Measurements from ENCODE around the gene SDHAF1. TPM values are rescaled to one million over a fixed set of nuclear protein-coding genes. Genes with fewer than 3 reads are reported as not detected.
"Not testable (repeated sequence)": the region's sequence is repeated elsewhere in the genome, so short reads cannot be mapped to it uniquely, and the experiment has no call there.

The SDHAF1 gene
- total RNA-seq, 1 experiment from 2014 or later: 14.1 TPM

GRCh38 chr19:36040495-36040894 is 45.5 kb downstream of the SDHAF1 start:
- DNase-seq (ENCODE audit: low read depth, low spot score): no peak
- in situ Hi-C loops (cut with HindIII; ENCODE audit: low pct_unique_long_range_greater_than_20kb, low sequenced_read_pairs): no loop called here

GRCh38 chr19:36041092-36041491 is 46.1 kb downstream of the SDHAF1 start:
- in situ Hi-C loops (cut with HindIII; ENCODE audit: low pct_unique_long_range_greater_than_20kb, low sequenced_read_pairs); DNase-seq (ENCODE audit: low read depth, low spot score): not testable (repeated sequence)

- in situ Hi-C loops (cut with HindIII; ENCODE audit: low pct_unique_long_range_greater_than_20kb, low sequenced_read_pairs): no loop called here
- no peak for DNase-seq (ENCODE audit: low read depth, low spot score)
Observed at GRCh38 chr19:36041831-36042230, 46.8 kb downstream of the SDHAF1 start.

GRCh38 chr19:36043952-36044351 is 49.0 kb downstream of the SDHAF1 start:
- no peak for DNase-seq (ENCODE audit: low read depth, low spot score)
- in situ Hi-C loops (cut with HindIII; ENCODE audit: low pct_unique_long_range_greater_than_20kb, low sequenced_read_pairs): no loop called here

Small RNAs within 50 kb of the gene (small RNA-seq; reads per million reads assigned to genes)
- gene AF038458.1: 0 reads per million in 2 experiments

Other genes starting within 250 kb of the SDHAF1 start
- gene U2AF1L4, start 249.8 kb upstream of the SDHAF1 start, total RNA-seq (2014; rRNA removed; shearing (Covaris generic)): 6.0 and 6.9 TPM in 2 replicates
- gene PSENEN, start 249.5 kb upstream of the SDHAF1 start, total RNA-seq (2014; rRNA removed; shearing (Covaris generic)): 51.5 and 56.0 TPM in 2 replicates
- gene LIN37, start 246.6 kb upstream of the SDHAF1 start, total RNA-seq (2014; rRNA removed; shearing (Covaris generic)): 5.3 and 7.7 TPM in 2 replicates
- gene HSPB6, start 238.2 kb upstream of the SDHAF1 start, total RNA-seq (2014; rRNA removed; shearing (Covaris generic)): not detected in 2 replicates
- gene PROSER3, start 237.0 kb upstream of the SDHAF1 start, total RNA-seq (2014; rRNA removed; shearing (Covaris generic)): 1.3 and 1.7 TPM in 2 replicates
- 0.83 and 0.87 TPM in 2 replicates for gene ARHGAP33, start 219.6 kb upstream of the SDHAF1 start, total RNA-seq (2014; rRNA removed; shearing (Covaris generic))
- gene PRODH2, start 182.3 kb upstream of the SDHAF1 start, total RNA-seq (2014; rRNA removed; shearing (Covaris generic)): not detected in 2 replicates
- gene NPHS1, start 142.7 kb upstream of the SDHAF1 start, total RNA-seq (2014; rRNA removed; shearing (Covaris generic)): not detected in 2 replicates
- gene KIRREL2, start 138.3 kb upstream of the SDHAF1 start, total RNA-seq (2014; rRNA removed; shearing (Covaris generic)): 1.7 and 2.4 TPM in 2 replicates
- 9.2 and 13.5 TPM in 2 replicates for gene APLP1, start 126.6 kb upstream of the SDHAF1 start, total RNA-seq (2014; rRNA removed; shearing (Covaris generic))
- gene NFKBID, start 94.6 kb upstream of the SDHAF1 start, total RNA-seq (2014; rRNA removed; shearing (Covaris generic)): 1.1 and 1.9 TPM in 2 replicates
- not detected in 2 replicates for gene HCST, start 92.7 kb upstream of the SDHAF1 start, total RNA-seq (2014; rRNA removed; shearing (Covaris generic))
- not detected in 2 replicates for gene TYROBP, start 86.9 kb upstream of the SDHAF1 start, total RNA-seq (2014; rRNA removed; shearing (Covaris generic))
- gene LRFN3, start 58.8 kb upstream of the SDHAF1 start, total RNA-seq (2014; rRNA removed; shearing (Covaris generic)): 1.8 and 3.3 TPM in 2 replicates
- not detected in 2 replicates for gene SYNE4, start 13.6 kb downstream of the SDHAF1 start, total RNA-seq (2014; rRNA removed; shearing (Covaris generic))
- 11.9 and 14.9 TPM in 2 replicates for gene ALKBH6, start 19.0 kb downstream of the SDHAF1 start, total RNA-seq (2014; rRNA removed; shearing (Covaris generic))
- gene CLIP3, start 37.7 kb downstream of the SDHAF1 start, total RNA-seq (2014; rRNA removed; shearing (Covaris generic)): 0.34 and 0.43 TPM in 2 replicates
- gene THAP8, start 59.1 kb downstream of the SDHAF1 start, total RNA-seq (2014; rRNA removed; shearing (Covaris generic)): 1.5 and 1.6 TPM in 2 replicates
- 2.7 and 4.1 TPM in 2 replicates for gene WDR62, start 59.7 kb downstream of the SDHAF1 start, total RNA-seq (2014; rRNA removed; shearing (Covaris generic))
- gene OVOL3, start 116.0 kb downstream of the SDHAF1 start, total RNA-seq (2014; rRNA removed; shearing (Covaris generic)): not detected in 2 replicates
- gene POLR2I, start 119.7 kb downstream of the SDHAF1 start, total RNA-seq (2014; rRNA removed; shearing (Covaris generic)): 62.8 and 70.4 TPM in 2 replicates
- gene TBCB, start 120.3 kb downstream of the SDHAF1 start, total RNA-seq (2014; rRNA removed; shearing (Covaris generic)): 181 and 190 TPM in 2 replicates
- 214 and 271 TPM in 2 replicates for gene CAPNS1, start 144.9 kb downstream of the SDHAF1 start, total RNA-seq (2014; rRNA removed; shearing (Covaris generic))
- gene COX7A1, start 157.3 kb downstream of the SDHAF1 start, total RNA-seq (2014; rRNA removed; shearing (Covaris generic)): not detected in 2 replicates
- 1.7 and 2.6 TPM in 2 replicates for gene ZNF565, start 219.5 kb downstream of the SDHAF1 start, total RNA-seq (2014; rRNA removed; shearing (Covaris generic))
- gene ZNF146, start 219.9 kb downstream of the SDHAF1 start, total RNA-seq (2014; rRNA removed; shearing (Covaris generic)): 88.8 and 97.2 TPM in 2 replicates

Data from SK-MEL-5 (cell line).